ENCODE data around the gene SDK1.
"Not testable (repeated sequence)": the region's sequence is repeated elsewhere in the genome, so short reads cannot be mapped to it uniquely, and the experiment has no call there.

The SDK1 gene

GRCh38 chr7:3725155-3726059 lies 424.4 kb downstream of the SDK1 start:
- DNase-seq (ENCODE audit: low read depth in 3 of 3), result no peak

GRCh38 chr7:3730276-3730675 lies 429.2 kb downstream of the SDK1 start:
- DNase-seq (ENCODE audit: low read depth in 3 of 3), result no peak

- DNase-seq (ENCODE audit: low read depth in 3 of 3), result no peak
Observed at GRCh38 chr7:3732395-3733005, 431.4 kb downstream of the SDK1 start.

- no peak for DNase-seq (ENCODE audit: low read depth in 3 of 3)
Observed at GRCh38 chr7:3733541-3734140, 432.6 kb downstream of the SDK1 start.

- DNase-seq (ENCODE audit: low read depth in 3 of 3), result no peak
Observed at GRCh38 chr7:3738964-3739363, 437.9 kb downstream of the SDK1 start.

- no peak for DNase-seq (ENCODE audit: low read depth in 3 of 3)
Observed at GRCh38 chr7:3739983-3740382, 438.9 kb downstream of the SDK1 start.

- DNase-seq (ENCODE audit: low read depth in 3 of 3), result no peak
Observed at GRCh38 chr7:3747467-3747866, 446.4 kb downstream of the SDK1 start.

GRCh38 chr7:3748389-3748788 lies 447.3 kb downstream of the SDK1 start:
- no peak for DNase-seq (ENCODE audit: low read depth in 3 of 3)

GRCh38 chr7:3753868-3754267 lies 452.8 kb downstream of the SDK1 start:
- DNase-seq (ENCODE audit: low read depth in 3 of 3), result no peak

- no peak for DNase-seq (ENCODE audit: low read depth in 3 of 3)
Observed at GRCh38 chr7:3754493-3755341, 453.7 kb downstream of the SDK1 start.

GRCh38 chr7:3755778-3756453 lies 454.9 kb downstream of the SDK1 start:
- DNase-seq (ENCODE audit: low read depth in 3 of 3), result not testable (repeated sequence)

- no peak for DNase-seq (ENCODE audit: low read depth in 3 of 3)
Observed at GRCh38 chr7:3757059-3757458, 456.0 kb downstream of the SDK1 start.

- DNase-seq (ENCODE audit: low read depth in 3 of 3), result no peak
Observed at GRCh38 chr7:3760651-3761050, 459.6 kb downstream of the SDK1 start.

- DNase-seq (ENCODE audit: low read depth in 3 of 3), result no peak
Observed at GRCh38 chr7:3762146-3762831, 461.2 kb downstream of the SDK1 start.

GRCh38 chr7:3767917-3768777 lies 467.1 kb downstream of the SDK1 start:
- DNase-seq (ENCODE audit: low read depth in 3 of 3), result no peak

GRCh38 chr7:3771906-3772305 lies 470.9 kb downstream of the SDK1 start:
- DNase-seq (ENCODE audit: low read depth in 3 of 3), result no peak

- no peak for DNase-seq (ENCODE audit: low read depth in 3 of 3)
Observed at GRCh38 chr7:3778345-3778744, 477.3 kb downstream of the SDK1 start.

GRCh38 chr7:3780016-3780415 lies 479.0 kb downstream of the SDK1 start:
- DNase-seq (ENCODE audit: low read depth in 3 of 3), result no peak

GRCh38 chr7:3780525-3780924 lies 479.5 kb downstream of the SDK1 start:
- no peak for DNase-seq (ENCODE audit: low read depth in 3 of 3)

- DNase-seq (ENCODE audit: low read depth in 3 of 3), result no peak
Observed at GRCh38 chr7:3781607-3782006, 480.6 kb downstream of the SDK1 start.
